AG09309 (cell line): ENCODE data around the gene PRKAG1.
A peak's percentile ranks its signal among the peaks of the same experiment; 100 is the strongest.
"Not testable (repeated sequence)": the region's sequence is repeated elsewhere in the genome, so short reads cannot be mapped to it uniquely, and the experiment has no call there.

Experiments
- DNase-seq: peaks from one replicate; pipeline ENCODE4 v3.0.0-alpha.2; 2010; ENCODE audit warnings: low read depth
- H3K4me3 ChIP-seq: 2 replicates; pipeline ENCODE4 v1.5.1; 2011; ENCODE audit warnings: mild to moderate bottlenecking, low read depth, low read length, moderate library complexity; ENCODE audit not compliant: control insufficient read depth
- TF ChIP-seq, protein P1 (sequence below): IDR thresholded peaks from 2 replicates; pipeline ENCODE4 v1.5.1; 2011; ENCODE audit warnings: mild to moderate bottlenecking, low read depth, low read length, inconsistent platforms; ENCODE audit not compliant: insufficient read depth, control insufficient read depth; ENCODE audit errors: missing control alignments

The PRKAG1 gene

DNA sequence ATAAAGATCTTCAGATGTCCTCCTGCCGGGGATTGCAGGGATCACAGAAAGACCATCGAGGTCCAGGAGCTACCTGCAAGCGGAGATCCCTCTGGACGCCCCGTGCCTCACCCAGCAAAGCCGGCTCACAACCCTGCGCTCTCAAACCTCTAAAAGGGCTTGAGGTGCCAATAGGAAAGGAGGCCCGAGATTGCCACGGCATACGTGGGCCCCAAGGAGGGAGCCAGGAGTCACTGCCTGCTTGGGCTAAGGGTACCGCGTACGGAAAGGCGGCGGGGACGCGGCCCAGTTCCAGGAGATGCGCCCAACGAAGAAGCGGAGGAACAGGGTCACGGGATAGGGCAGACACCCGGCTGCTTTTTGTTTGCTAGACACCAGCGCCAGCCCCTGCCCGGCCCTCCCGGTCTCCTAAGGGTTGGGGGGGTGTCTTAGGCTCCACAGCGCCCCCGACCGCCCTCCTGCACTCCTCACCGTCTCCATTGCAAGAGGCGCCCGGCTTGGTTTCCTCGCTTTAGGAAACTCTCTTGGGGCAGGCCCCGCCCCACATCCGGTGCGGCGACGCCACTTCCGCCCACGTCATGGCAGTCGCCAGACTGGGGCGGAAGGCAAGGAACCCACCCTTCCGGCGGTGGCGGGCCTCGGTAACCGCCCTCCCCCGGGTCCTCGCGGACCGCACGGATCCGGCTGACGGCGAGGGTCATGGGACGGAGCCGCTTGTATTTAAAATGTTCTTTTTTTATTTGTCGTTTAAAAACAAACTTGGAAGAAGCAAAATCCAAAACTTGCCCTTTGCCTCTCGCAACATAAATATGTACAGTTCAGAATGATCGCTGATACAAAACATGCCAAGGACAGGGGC lies at the start of gene PRKAG1:
TSS of gene PRKAG1 (minus strand) at position 516 of the 859 bp plus-strand sequence. CDS start at position 480, 36 bp downstream.
- peak; percentile 86 for DNase-seq
- H3K4me3 ChIP-seq: peak within 1 kb of the TSS; percentile 48
- TF ChIP-seq, protein P1, sequence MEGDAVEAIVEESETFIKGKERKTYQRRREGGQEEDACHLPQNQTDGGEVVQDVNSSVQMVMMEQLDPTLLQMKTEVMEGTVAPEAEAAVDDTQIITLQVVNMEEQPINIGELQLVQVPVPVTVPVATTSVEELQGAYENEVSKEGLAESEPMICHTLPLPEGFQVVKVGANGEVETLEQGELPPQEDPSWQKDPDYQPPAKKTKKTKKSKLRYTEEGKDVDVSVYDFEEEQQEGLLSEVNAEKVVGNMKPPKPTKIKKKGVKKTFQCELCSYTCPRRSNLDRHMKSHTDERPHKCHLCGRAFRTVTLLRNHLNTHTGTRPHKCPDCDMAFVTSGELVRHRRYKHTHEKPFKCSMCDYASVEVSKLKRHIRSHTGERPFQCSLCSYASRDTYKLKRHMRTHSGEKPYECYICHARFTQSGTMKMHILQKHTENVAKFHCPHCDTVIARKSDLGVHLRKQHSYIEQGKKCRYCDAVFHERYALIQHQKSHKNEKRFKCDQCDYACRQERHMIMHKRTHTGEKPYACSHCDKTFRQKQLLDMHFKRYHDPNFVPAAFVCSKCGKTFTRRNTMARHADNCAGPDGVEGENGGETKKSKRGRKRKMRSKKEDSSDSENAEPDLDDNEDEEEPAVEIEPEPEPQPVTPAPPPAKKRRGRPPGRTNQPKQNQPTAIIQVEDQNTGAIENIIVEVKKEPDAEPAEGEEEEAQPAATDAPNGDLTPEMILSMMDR: peak; percentile 69

DNA sequence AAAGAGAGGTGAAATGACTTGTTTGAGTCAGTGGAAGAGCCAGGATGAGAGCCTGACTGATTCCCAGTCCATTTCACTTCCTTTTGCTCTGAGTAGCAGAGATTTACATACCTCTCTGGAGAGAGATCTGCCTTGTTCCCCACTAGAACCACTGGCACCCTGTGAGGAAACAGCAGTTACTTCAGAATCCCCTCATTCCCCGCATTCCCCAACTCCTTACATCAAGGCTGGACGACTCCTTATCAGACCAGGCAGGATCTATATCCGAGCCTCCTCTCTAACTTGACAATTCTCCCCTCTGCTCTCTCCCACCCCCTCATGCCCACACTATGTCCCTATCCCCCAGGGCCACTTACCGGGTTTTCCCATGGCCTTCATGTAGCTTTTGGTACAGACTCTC lies 47.5 kb upstream of the PRKAG1 start:
- TF ChIP-seq, protein P1: no peak
- no peak for DNase-seq

DNA sequence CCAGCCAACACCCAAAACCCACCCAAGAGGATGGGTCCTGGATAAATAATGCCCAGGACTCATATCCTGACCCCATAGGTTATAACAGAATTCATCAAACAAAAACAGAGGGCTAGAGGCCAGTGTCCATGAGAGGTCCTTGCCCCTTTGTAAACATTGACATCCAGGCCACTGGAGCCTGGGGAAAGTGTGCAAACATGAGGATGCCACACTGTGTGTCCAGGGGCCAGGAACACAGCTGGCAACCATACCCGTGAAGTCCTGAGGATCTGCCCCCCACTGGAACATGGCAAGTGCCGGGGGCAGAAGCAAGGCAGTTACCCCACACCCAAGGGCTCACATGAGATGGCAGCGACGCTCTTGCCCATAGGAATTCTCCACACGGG lies 46.2 kb upstream of the PRKAG1 start:
- DNase-seq: no peak
- TF ChIP-seq, protein P1: no peak
- no peak overlapping the region for H3K4me3 ChIP-seq

More for the DNA sequence above, 47.5 kb upstream of the PRKAG1 start:
- no peak overlapping the region for H3K4me3 ChIP-seq

DNA sequence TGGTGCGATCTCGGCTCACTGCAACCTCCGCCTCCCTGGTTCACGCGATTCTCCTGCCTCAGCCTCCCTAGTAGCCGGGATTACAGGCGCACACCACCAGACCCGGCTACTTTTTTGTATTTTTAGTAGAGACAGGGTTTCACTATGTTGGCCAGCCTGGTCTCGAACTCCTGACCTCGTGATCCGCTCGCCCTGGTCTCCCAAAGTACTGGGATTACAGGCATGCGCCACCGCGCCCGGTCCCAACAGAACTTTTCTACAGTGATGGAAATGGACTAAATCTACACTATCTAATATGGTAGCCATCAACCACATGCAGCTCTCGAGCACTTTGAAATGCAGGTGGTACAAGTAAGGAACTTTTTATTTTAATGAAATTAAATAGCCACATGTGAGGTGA lies 43.3 kb upstream of the PRKAG1 start:
- DNase-seq: not testable (repeated sequence)

DNA sequence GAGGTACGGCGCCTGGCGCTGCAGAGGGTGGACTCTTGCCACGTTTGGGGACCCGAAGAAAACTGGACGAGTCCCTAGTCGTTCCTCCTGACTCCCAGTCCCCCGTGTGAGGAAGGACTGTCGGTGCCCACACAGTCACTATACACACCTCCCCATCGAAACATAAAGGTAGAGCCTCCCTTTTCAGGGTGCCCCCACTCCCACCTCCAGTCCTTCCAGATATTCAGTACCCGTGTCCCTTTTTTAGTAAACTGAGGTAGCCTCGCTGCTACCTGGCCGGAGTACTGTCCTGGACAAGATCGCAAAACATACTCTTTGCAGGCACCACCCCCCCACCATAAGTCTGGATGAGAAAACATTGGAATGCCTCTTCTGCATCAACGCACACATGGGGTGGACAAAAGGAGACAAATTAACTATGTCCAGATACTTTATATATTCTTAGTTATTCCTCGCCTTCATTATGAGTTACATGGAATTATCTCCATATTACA lies 42.6 kb upstream of the PRKAG1 start:
- TF ChIP-seq, protein P1: no peak
- H3K4me3 ChIP-seq: peak overlapping the region; percentile 88
- no peak for DNase-seq

More for the DNA sequence above, 43.3 kb upstream of the PRKAG1 start:
- H3K4me3 ChIP-seq: not testable (repeated sequence)

DNA sequence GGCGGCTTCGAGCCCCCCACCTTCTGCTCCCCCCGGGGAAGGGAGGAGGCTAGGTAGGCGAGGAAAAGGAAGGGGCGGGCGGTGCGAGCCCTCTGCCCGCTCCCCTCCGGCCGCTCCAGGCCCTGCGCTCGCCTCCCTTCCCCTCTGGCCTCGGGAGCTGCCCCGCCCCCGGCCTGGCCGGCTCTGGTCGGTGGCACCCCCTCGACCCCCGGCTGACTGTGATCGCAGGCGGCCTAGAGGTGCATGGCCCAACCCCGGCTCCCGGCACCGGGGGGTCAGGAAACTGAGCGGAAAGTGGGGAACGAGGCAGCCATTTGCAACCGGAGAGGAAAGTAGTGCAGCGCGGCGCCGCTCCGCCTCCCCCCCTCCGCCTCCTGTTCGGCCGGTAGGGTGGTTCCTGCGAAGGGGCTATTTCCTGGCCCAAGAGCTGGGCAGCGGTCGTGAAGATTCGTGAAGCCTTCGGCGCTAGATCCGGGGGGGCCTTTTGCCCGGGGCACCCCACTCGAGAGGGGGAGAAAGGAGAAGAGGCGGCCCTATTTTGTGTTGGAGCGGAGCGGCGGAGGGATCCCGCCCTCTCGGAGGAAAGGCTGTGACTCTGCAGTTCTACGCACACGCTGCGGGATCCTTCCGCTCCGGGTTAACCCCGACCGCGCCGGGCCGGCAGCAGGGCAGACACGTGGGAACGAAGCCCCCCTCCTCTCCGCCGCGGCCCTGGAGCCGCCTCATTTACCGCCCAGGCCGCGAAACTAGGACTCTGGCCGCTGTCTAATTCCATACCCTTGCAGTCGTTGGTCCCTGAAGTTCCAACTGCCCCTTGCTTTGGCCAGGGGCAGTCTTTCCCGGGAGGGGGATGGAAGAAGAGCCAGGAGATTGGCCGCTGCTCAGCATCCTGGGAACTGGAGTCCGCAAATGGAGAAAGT lies 41.9 kb upstream of the PRKAG1 start, which contains the start of gene KMT2D:
TSS of gene KMT2D (minus strand) at position 558 of the 920 bp plus-strand sequence. CDS start 5,470 bp downstream, outside the sequence.
- DNase-seq: peak; percentile 91

More for the DNA sequence above, 41.9 kb upstream of the PRKAG1 start, which contains the start of gene KMT2D:
- peak within 1 kb of the TSS; percentile 88 for H3K4me3 ChIP-seq
- TF ChIP-seq, protein P1: peak; percentile 38
